PC-3 (cell line): ENCODE results near the gene RAB44. TPM values are rescaled to one million over a fixed set of nuclear protein-coding genes. Genes with fewer than 3 reads are reported as not detected.

Experiments
- ATAC-seq: fragments of 200-7000 bp; cut with Tn5 transposase; 2 replicates; pipeline ENCODE4 v1.9.1; 2020; ENCODE audit warnings: mild to moderate bottlenecking, moderate library complexity
- BruUV-seq: library from RNA; stranded (reverse); fragments of 400-500 nt; replicated peaks from 2 replicates; lab custom pipeline; 2021; lab: Mats Ljungman, UMichigan
- CTCF ChIA-PET: fragments of 300-600 bp; sonication (Branson Sonifier 250); formaldehyde crosslinking; loops from one replicate; lab custom pipeline; 2022; ENCODE audit warnings: antibody characterized with exemption; lab: Charles Lee
- POLR2A ChIA-PET: fragments of 300-600 bp; sonication (Branson Sonifier 250); formaldehyde crosslinking; loops from one replicate; lab custom pipeline; 2022; ENCODE audit warnings: antibody characterized with exemption; ENCODE audit not compliant: unreplicated experiment; lab: Charles Lee
- DNase-seq: peaks from one replicate; pipeline ENCODE4 v3.0.0-alpha.2; 2015
- H2AFZ ChIP-seq: fragments of 300-600 bp; sonication (generic); 2 replicates; pipeline ENCODE4 v1.6.0; 2016; ENCODE audit warnings: antibody characterized with exemption, low read length
- H3F3A ChIP-seq: fragments of 300-600 bp; sonication (generic); one replicate; pipeline ENCODE4 v1.6.0; 2017; ENCODE audit warnings: antibody characterized with exemption, low read length, control low read depth, mild to moderate bottlenecking; ENCODE audit not compliant: unreplicated experiment
- H3K27ac ChIP-seq: fragments of 300-600 bp; sonication (generic); 2 replicates; pipeline ENCODE4 v1.5.1; 2016; ENCODE audit warnings: mild to moderate bottlenecking, low read length
- H3K27me3 ChIP-seq: fragments of 300-600 bp; sonication (generic); 2 replicates; pipeline ENCODE4 v1.6.1; 2016; ENCODE audit warnings: low read length, mixed read lengths
- H3K36me3 ChIP-seq: fragments of 300-600 bp; sonication (generic); 2 replicates; pipeline ENCODE4 v1.6.1; 2016; ENCODE audit warnings: low read depth, mixed run types, low read length, mixed read lengths
- H3K4me1 ChIP-seq: fragments of 300-600 bp; sonication (generic); 2 replicates; pipeline ENCODE4 v1.5.1; 2016; ENCODE audit warnings: low read length; ENCODE audit not compliant: insufficient read depth
- H3K4me2 ChIP-seq: fragments of 300-600 bp; sonication (generic); 2 replicates; pipeline ENCODE4 v1.6.0; 2016; ENCODE audit warnings: low read length
- H3K4me3 ChIP-seq: fragments of 300-600 bp; sonication (generic); 2 replicates; pipeline ENCODE4 v1.5.1; 2016; ENCODE audit warnings: mild to moderate bottlenecking, low read length, mixed read lengths
- H3K79me2 ChIP-seq: fragments of 300-600 bp; sonication (generic); 2 replicates; pipeline ENCODE4 v1.6.1; 2017; ENCODE audit warnings: low read length, mixed read lengths
- H3K9ac ChIP-seq: fragments of 300-600 bp; sonication (generic); 2 replicates; pipeline ENCODE4 v1.6.0; 2016; ENCODE audit warnings: mild to moderate bottlenecking, low read length
- H3K9me2 ChIP-seq: fragments of 300-600 bp; sonication (generic); replicated peaks from 2 replicates; pipeline ENCODE4 v1.6.1; 2016; ENCODE audit warnings: mixed run types, low read length, mixed read lengths
- H3K9me3 ChIP-seq: fragments of 300-600 bp; sonication (generic); 2 replicates; pipeline ENCODE4 v1.6.1; 2016; ENCODE audit warnings: low read length, mixed read lengths
- H4K20me1 ChIP-seq: fragments of 300-600 bp; sonication (generic); 2 replicates; pipeline ENCODE4 v1.6.1; 2016; ENCODE audit warnings: low read length, mixed read lengths
- CTCF ChIP-seq: fragments of 300-600 bp; sonication (generic); conservative IDR thresholded peaks from 2 replicates; pipeline ENCODE4 v1.5.1; 2017; ENCODE audit warnings: antibody characterized with exemption, low read depth, mild to moderate bottlenecking, low read length
- EZH2 ChIP-seq: fragments of 300-600 bp; sonication (generic); IDR thresholded peaks from one replicate; pipeline ENCODE4 v1.6.1; 2017; ENCODE audit warnings: antibody characterized with exemption, mild to moderate bottlenecking, low read length; ENCODE audit not compliant: unreplicated experiment
- EZH2phosphoT487 ChIP-seq: fragments of 300-600 bp; sonication (generic); IDR thresholded peaks from 2 replicates; pipeline ENCODE4 v1.6.1; 2018; ENCODE audit warnings: mild to moderate bottlenecking, antibody characterized with exemption, low read length, borderline replicate concordance
- intact Hi-C: fragments of 100-400 bp; cut with micrococcal nuclease; formaldehyde crosslinking; loops from 2 replicates; pipeline ENCODE4 v1.9.0; 2023
- total RNA-seq: library from RNA; depleted of rRNA; stranded (reverse); fragments of >200 nt; gene quantifications from 2 replicates; pipeline ENCODE4 v1.2.3, GENCODE V29; 2014

RAB44 gene
- total RNA-seq, 1 experiment from 2014 or later: not detected

- Histone ChIP-seq H3K9me2 (no peaks in the 10 kb centered on the region), H3K4me1 (no peaks in the 10 kb centered on the region), H3K4me3 (no peak overlapping the region), H3K27me3 (no peaks in the 10 kb centered on the region), H3K9me3 (no peaks in the 10 kb centered on the region), H3F3A (no peaks in the 10 kb centered on the region), H3K36me3 (no peaks in the 10 kb centered on the region), H3K27ac (no peak overlapping the region), H3K4me2 (no peak overlapping the region), H4K20me1 (no peaks in the 10 kb centered on the region), H3K79me2 (no peaks in the 10 kb centered on the region), H2AFZ (no peak overlapping the region), H3K9ac (no peak overlapping the region)
- POLR2A ChIA-PET: no interaction called here
- no TSS peak for BruUV-seq
- intact Hi-C loops: loop anchor here (10.0 kb wide), 1 partner anchor 110 kb away; no protein-coding TSS in a partner anchor
- ATAC-seq (peak; percentile 90), DNase-seq (peak; percentile 86)
- CTCF ChIA-PET: interaction anchor here (0.5 to 1.7 kb wide), 3 partner anchors 34 to 1032 kb away, joined by 4 to 6 read pairs (median 6); no protein-coding TSS in a partner anchor
- TF ChIP-seq CTCF (peak; percentile 77), EZH2phosphoT487 (no peak)
Observed at GRCh38 chr6:36724514-36725390, 27.1 kb downstream of the RAB44 start.

- no TSS peak for BruUV-seq
- CTCF ChIA-PET: no interaction called here
Observed at GRCh38 chr6:36725581-36725980, 28.0 kb downstream of the RAB44 start.

More at GRCh38 chr6:36725581-36725980, 28.0 kb downstream of the RAB44 start:
- Histone ChIP-seq H3K27ac (no peak overlapping the region), H3K27me3 (no peaks in the 10 kb centered on the region), H2AFZ (no peak overlapping the region), H3K9ac (no peak overlapping the region), H3K9me3 (no peaks in the 10 kb centered on the region), H3K79me2 (no peaks in the 10 kb centered on the region), H3K9me2 (no peaks in the 10 kb centered on the region), H3K4me2 (no peak overlapping the region), H3K4me1 (no peaks in the 10 kb centered on the region), H3F3A (no peaks in the 10 kb centered on the region), H4K20me1 (no peaks in the 10 kb centered on the region), H3K4me3 (no peak overlapping the region), H3K36me3 (no peaks in the 10 kb centered on the region)
- POLR2A ChIA-PET: no interaction called here
- TF ChIP-seq CTCF: no peak
- TF ChIP-seq EZH2phosphoT487: no peak
- TF ChIP-seq EZH2: no peak
- ATAC-seq (no peak), DNase-seq (no peak)
- intact Hi-C loops: loop anchor here (10.0 kb wide), 1 partner anchor 111 kb away; no protein-coding TSS in a partner anchor
